Right ventricle myocardium inferior (tissue), 1 donor: ENCODE measurements around the gene AGBL4. TPM values are rescaled to one million over a fixed set of nuclear protein-coding genes. Genes with fewer than 3 reads are reported as not detected.
"Not testable (repeated sequence)": the region's sequence is repeated elsewhere in the genome, so short reads cannot be mapped to it uniquely, and the experiment has no call there.

Source experiments
- ATAC-seq: fragments of 200-7000 bp; cut with Tn5 transposase; one replicate; pipeline ENCODE4 v1.9.1; 2020; ENCODE audit warnings: mild to moderate bottlenecking, moderate library complexity
- DNase-seq: peaks from one replicate; pipeline ENCODE4 v3.0.0; 2021; ENCODE audit errors: missing footprints
- intact Hi-C: fragments of 100-400 bp; cut with DNase I; formaldehyde crosslinking; loops from one replicate; pipeline ENCODE4 v1.11.0; 2022
- total RNA-seq: library from RNA; stranded (reverse); fragmentation: NEBNext Ultra II Directional; extraction: Animal tissue kit (Norgen Biotek cat#: 25700); gene quantifications from one replicate; pipeline ENCODE4 v1.2.1, GENCODE V29; 2021
- donor health status: DM: no; HTN: yes; CAD: no; lungs with severe emphysema.

The AGBL4 gene
- total RNA-seq, 1 donor from 2014 or later, result 0.14 TPM

GRCh38 chr1:49002981-49003380 lies 1020.8 kb downstream of the AGBL4 start:
- intact Hi-C loops, ATAC-seq, DNase-seq: not testable (repeated sequence)

GRCh38 chr1:48999321-48999720 lies 1024.4 kb downstream of the AGBL4 start:
- no peak for DNase-seq
- intact Hi-C loops, result no loop called here
- ATAC-seq, result no peak

GRCh38 chr1:48996311-48996710 lies 1027.4 kb downstream of the AGBL4 start:
- DNase-seq (no peak), ATAC-seq (no peak)
- intact Hi-C loops, result no loop called here

GRCh38 chr1:48988633-48989197 lies 1035.0 kb downstream of the AGBL4 start:
- ATAC-seq, result no peak
- intact Hi-C loops, result no loop called here
- no peak for DNase-seq

- ATAC-seq, result no peak
- intact Hi-C loops, result no loop called here
- no peak for DNase-seq
Observed at GRCh38 chr1:48979940-48980339, 1043.8 kb downstream of the AGBL4 start.

GRCh38 chr1:48978413-48978812 lies 1045.3 kb downstream of the AGBL4 start:
- no peak for ATAC-seq
- intact Hi-C loops, result no loop called here

GRCh38 chr1:48977273-48977672 lies 1046.5 kb downstream of the AGBL4 start:
- DNase-seq (no peak), ATAC-seq (no peak)
- intact Hi-C loops, result no loop called here

More at GRCh38 chr1:48978413-48978812, 1045.3 kb downstream of the AGBL4 start:
- no peak for DNase-seq

GRCh38 chr1:48969971-48970370 lies 1053.8 kb downstream of the AGBL4 start:
- intact Hi-C loops, result no loop called here
- ATAC-seq (no peak), DNase-seq (no peak)

GRCh38 chr1:48967318-48967717 lies 1056.4 kb downstream of the AGBL4 start:
- ATAC-seq, result no peak
- intact Hi-C loops, result no loop called here
- no peak for DNase-seq

GRCh38 chr1:48966583-48966982 lies 1057.2 kb downstream of the AGBL4 start:
- ATAC-seq, result no peak
- DNase-seq, result no peak
- intact Hi-C loops, result no loop called here

GRCh38 chr1:48960320-48960719 lies 1063.4 kb downstream of the AGBL4 start:
- no peak for DNase-seq
- intact Hi-C loops, result no loop called here
- ATAC-seq, result no peak

- intact Hi-C loops, result no loop called here
- ATAC-seq (no peak), DNase-seq (no peak)
Observed at GRCh38 chr1:48955774-48956173, 1068.0 kb downstream of the AGBL4 start.

GRCh38 chr1:48953617-48954016 lies 1070.1 kb downstream of the AGBL4 start:
- ATAC-seq, result no peak
- no peak for DNase-seq

GRCh38 chr1:48948562-48948961 lies 1075.2 kb downstream of the AGBL4 start:
- no peak for ATAC-seq
- DNase-seq, result no peak
- intact Hi-C loops, result no loop called here

More at GRCh38 chr1:48953617-48954016, 1070.1 kb downstream of the AGBL4 start:
- intact Hi-C loops, result no loop called here

- ATAC-seq (no peak), DNase-seq (no peak)
- intact Hi-C loops, result no loop called here
Observed at GRCh38 chr1:48947761-48948537, 1075.8 kb downstream of the AGBL4 start.

- ATAC-seq (no peak), DNase-seq (no peak)
- intact Hi-C loops, result no loop called here
Observed at GRCh38 chr1:48946070-48946469, 1077.7 kb downstream of the AGBL4 start.

- no peak for ATAC-seq
- DNase-seq, result no peak
- intact Hi-C loops, result no loop called here
Observed at GRCh38 chr1:48944811-48945210, 1078.9 kb downstream of the AGBL4 start.

GRCh38 chr1:48943826-48944225 lies 1079.9 kb downstream of the AGBL4 start:
- no peak for ATAC-seq
- no peak for DNase-seq
- intact Hi-C loops, result no loop called here

GRCh38 chr1:48943393-48943792 lies 1080.4 kb downstream of the AGBL4 start:
- no peak for DNase-seq
- intact Hi-C loops, result no loop called here
- no peak for ATAC-seq

GRCh38 chr1:48940962-48941732 lies 1082.6 kb downstream of the AGBL4 start:
- no peak for ATAC-seq
- intact Hi-C loops, result no loop called here
- DNase-seq, result no peak
